Fibroblast of pulmonary artery (primary cell): ENCODE data around the gene MACROD2.

Source experiments
- DNase-seq: peaks from one replicate; pipeline ENCODE4 v3.0.0-alpha.2; 2010; ENCODE audit warnings: low read depth
- H3K4me3 ChIP-seq: replicated peaks from 2 replicates; pipeline ENCODE4 v1.5.1; 2011; ENCODE audit warnings: low read depth, mild to moderate bottlenecking, control low read depth, low read length, moderate library complexity
- TF ChIP-seq, protein P1 (sequence below): IDR thresholded peaks from 2 replicates; pipeline ENCODE4 v1.5.1; 2011; ENCODE audit warnings: mild to moderate bottlenecking, control low read depth, low read length, inconsistent platforms; ENCODE audit errors: missing control alignments

The MACROD2 gene

DNA sequence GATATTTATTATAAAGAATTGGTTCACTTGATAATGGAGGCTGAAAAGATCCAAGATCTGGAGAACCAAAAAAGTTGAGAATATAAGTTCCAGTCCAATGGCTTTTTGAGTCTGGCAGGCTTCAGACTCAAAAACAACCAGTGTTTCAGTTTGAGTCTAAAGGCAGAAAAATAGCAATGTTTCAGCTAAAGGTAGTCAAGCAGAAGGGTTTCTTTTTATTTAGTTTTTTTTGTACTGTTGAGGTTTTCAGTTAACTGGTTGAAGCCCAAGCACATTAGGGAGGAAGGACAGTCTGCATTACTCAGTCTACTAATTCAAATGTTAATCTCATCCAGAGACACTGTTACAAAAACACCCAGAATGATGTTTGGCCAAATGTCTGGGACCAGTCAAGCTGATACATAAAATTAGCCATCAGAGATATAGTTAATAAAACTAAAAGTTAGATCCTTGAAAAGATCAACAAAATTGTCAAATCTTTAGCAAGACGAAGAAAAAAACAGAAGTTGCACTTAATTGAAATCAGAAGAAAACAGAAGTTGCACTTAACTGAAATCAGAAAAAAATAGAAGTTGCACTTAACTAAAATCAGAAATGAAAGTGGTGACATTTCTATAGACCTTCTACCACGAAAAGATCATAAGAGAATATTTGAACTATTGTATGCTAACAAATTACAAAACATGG lies 1322.4 kb downstream of the MACROD2 start:
- no peak for DNase-seq
- H3K4me3 ChIP-seq = no peak overlapping the region
- TF ChIP-seq, protein P1, sequence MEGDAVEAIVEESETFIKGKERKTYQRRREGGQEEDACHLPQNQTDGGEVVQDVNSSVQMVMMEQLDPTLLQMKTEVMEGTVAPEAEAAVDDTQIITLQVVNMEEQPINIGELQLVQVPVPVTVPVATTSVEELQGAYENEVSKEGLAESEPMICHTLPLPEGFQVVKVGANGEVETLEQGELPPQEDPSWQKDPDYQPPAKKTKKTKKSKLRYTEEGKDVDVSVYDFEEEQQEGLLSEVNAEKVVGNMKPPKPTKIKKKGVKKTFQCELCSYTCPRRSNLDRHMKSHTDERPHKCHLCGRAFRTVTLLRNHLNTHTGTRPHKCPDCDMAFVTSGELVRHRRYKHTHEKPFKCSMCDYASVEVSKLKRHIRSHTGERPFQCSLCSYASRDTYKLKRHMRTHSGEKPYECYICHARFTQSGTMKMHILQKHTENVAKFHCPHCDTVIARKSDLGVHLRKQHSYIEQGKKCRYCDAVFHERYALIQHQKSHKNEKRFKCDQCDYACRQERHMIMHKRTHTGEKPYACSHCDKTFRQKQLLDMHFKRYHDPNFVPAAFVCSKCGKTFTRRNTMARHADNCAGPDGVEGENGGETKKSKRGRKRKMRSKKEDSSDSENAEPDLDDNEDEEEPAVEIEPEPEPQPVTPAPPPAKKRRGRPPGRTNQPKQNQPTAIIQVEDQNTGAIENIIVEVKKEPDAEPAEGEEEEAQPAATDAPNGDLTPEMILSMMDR = no peak

DNA sequence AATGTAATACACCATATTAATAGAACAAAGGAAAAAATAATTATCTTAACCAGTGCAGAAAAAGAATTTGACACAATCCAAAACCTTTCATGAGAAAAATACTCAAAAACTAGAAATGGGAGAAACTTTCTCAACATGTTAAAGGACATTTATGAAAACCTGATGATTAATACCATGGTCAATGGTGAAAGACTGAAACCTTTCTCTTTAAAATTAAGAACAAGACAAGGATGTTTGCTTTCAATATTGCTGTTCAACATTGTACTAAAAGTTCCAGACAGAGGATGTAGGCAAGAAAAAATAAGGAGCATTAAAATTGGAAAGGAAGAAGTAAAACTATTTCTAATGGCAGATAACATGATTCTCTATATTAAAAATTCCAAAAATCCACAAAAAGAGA lies 1323.4 kb downstream of the MACROD2 start:
- no peak for DNase-seq
- H3K4me3 ChIP-seq = no peak overlapping the region
- TF ChIP-seq, protein P1 = no peak

DNA sequence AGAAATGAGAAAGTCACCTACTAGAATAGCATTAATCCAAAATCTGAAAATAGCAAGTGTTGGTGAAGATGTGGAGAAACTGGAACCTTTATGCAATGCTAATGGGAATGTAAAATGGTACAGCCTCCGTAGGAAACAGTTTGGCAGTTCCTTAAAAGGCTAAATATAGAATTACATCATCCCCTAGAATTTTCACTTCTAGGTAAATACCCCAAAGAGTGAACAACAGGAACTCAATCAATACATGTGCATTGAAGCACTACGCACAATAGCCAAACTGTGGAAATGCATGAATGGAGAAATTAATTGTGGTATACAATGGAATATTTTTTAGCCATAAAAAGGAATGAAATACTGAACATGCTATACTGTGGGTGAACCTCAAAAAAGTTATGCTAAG lies 1324.1 kb downstream of the MACROD2 start:
- TF ChIP-seq, protein P1 = no peak
- H3K4me3 ChIP-seq = no peak overlapping the region
- no peak for DNase-seq

DNA sequence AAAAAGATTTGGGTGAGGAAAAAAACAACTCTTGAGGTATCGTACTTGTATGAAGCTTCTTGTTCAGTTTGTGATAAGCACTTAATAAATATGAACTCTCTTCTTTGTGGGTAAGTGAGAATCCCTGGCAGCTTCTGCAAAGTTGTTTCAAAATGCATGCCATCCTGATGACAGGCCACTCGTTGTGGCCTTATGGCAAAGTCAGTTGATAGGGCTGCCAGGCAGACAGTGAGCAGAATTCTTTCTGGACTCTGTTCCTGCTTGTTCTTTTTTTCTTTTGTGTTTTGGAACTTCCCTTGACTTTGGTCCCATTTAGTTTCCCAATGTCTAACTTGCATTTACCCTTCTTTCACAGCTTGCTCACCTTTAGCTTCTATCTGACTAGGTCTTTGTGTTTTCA lies 1325.6 kb downstream of the MACROD2 start:
- no peak for DNase-seq
- no peak overlapping the region for H3K4me3 ChIP-seq
- TF ChIP-seq, protein P1 = no peak

DNA sequence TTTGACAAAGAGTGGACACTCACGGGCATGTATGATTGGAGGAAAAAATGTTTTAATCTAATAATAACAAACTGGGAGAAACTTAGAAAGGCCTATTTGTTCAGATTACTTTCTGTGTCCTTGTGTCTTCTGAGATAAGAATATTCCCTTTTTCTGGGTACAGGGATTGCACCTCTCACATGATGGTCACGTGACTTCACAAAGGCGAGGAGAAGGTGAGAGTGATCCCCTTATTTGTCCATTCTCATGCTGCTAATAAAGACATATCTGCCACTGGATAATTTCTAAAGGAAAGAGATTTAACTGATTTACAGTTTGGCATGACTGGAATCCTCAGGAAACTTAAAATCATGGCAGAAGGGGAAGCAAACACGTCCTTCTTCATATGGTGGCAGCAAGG lies 1331.8 kb downstream of the MACROD2 start:
- H3K4me3 ChIP-seq = no peak overlapping the region
- TF ChIP-seq, protein P1 = no peak
- no peak for DNase-seq

DNA sequence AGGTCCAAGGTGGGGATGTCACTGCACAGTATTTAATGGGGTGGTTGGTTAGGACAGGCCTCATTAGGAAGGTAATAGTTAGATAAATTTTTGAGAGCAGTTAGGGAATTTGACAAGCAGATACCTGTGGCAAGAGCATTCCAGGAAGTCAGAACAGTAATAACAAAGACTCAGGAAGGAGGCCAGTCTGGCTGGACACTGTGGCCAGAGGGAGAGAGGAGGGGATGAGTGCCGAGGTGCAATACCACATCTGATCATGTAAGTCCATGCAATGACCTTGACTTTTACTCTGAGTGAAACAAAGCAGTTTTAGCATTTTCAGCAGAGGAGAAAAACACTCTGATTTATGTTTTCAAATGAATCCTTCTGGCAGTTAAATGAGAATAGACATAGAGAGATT lies 1332.8 kb downstream of the MACROD2 start:
- DNase-seq = no peak
- TF ChIP-seq, protein P1 = no peak
- H3K4me3 ChIP-seq = no peak overlapping the region

DNA sequence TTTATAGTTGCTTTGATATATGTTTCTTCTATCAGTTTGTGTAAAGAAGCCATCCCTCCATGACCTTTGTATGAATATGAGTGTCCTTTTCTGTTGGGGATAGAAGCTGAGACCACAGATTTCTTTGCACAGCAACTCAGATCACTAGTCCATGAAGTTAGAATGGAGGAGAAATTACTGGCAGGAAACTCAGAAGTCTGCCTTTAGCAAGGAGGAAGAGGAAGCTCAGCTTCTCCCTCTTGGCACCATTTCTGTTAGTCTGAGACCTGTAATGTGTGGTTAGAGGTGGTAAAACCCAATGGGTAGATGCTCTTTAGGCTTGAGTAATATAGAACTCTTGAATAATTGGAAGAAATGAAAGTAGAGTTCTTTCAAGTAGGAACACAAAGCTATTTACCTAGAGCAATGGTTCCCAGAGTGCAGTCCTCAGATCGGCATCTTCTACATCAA lies 1337.4 kb downstream of the MACROD2 start:
- TF ChIP-seq, protein P1 = no peak
- DNase-seq = no peak
- no peak overlapping the region for H3K4me3 ChIP-seq
